ENCODE results near the gene LITAF.

LITAF gene

GRCh38 chr16:11557801-11558200 lies 28.9 kb downstream of the LITAF start:
- no peak for TF ChIP-seq CTCF (IDR thresholded peaks at IDR 0.05; ENCODE audit: low read length, missing control alignments)
- no peak for DNase-seq (ENCODE audit: low read depth)
- H3K4me3 ChIP-seq (replicated peaks; ENCODE audit: low read depth, low read length) = no peak overlapping the region

- DNase-seq (ENCODE audit: low read depth) = no peak
- TF ChIP-seq CTCF (IDR thresholded peaks at IDR 0.05; ENCODE audit: low read length, missing control alignments) = no peak
- no peak overlapping the region for H3K4me3 ChIP-seq (replicated peaks; ENCODE audit: low read depth, low read length)
Measured at GRCh38 chr16:11556945-11557720, 29.6 kb downstream of the LITAF start.

GRCh38 chr16:11556214-11556819 lies 30.4 kb downstream of the LITAF start:
- TF ChIP-seq CTCF (IDR thresholded peaks at IDR 0.05; ENCODE audit: low read length, missing control alignments) = no peak
- H3K4me3 ChIP-seq (replicated peaks; ENCODE audit: low read depth, low read length) = no peak overlapping the region
- no peak for DNase-seq (ENCODE audit: low read depth)

- no peak for TF ChIP-seq CTCF (IDR thresholded peaks at IDR 0.05; ENCODE audit: low read length, missing control alignments)
- peak; percentile 52 for DNase-seq (ENCODE audit: low read depth)
- H3K4me3 ChIP-seq (replicated peaks; ENCODE audit: low read depth, low read length) = no peak overlapping the region
Measured at GRCh38 chr16:11554053-11554452, 32.7 kb downstream of the LITAF start.

GRCh38 chr16:11553371-11553770 lies 33.3 kb downstream of the LITAF start:
- DNase-seq (ENCODE audit: low read depth) = no peak
- no peak for TF ChIP-seq CTCF (IDR thresholded peaks at IDR 0.05; ENCODE audit: low read length, missing control alignments)
- no peak overlapping the region for H3K4me3 ChIP-seq (replicated peaks; ENCODE audit: low read depth, low read length)

- H3K4me3 ChIP-seq (replicated peaks; ENCODE audit: low read depth, low read length) = no peak overlapping the region
- TF ChIP-seq CTCF (IDR thresholded peaks at IDR 0.05; ENCODE audit: low read length, missing control alignments) = no peak
Measured at GRCh38 chr16:11552440-11552839, 34.3 kb downstream of the LITAF start.

More at GRCh38 chr16:11552440-11552839, 34.3 kb downstream of the LITAF start:
- DNase-seq (ENCODE audit: low read depth) = no peak
